Mesothelial cell of epicardium (in vitro differentiated cells): ENCODE measurements around the gene CHST13. TPM values are rescaled to one million over a fixed set of nuclear protein-coding genes. Genes with fewer than 3 reads are reported as not detected.

Experiments
- DNase-seq, 2 experiments: peaks; one replicate each; pipeline ENCODE4 v3.0.0; 2021; ENCODE audit warnings: low spot score in 2 of 2; ENCODE audit not compliant: unreplicated experiment in 2 of 2
- H3K27ac Mint-ChIP-seq: 2 replicates; pipeline ENCODE4 v1.8.0; 2021; ENCODE audit warnings: mixed read lengths
- H3K27me3 Mint-ChIP-seq: 2 replicates; pipeline ENCODE4 v1.8.0; 2021; ENCODE audit warnings: low read depth, mixed read lengths
- H3K36me3 Mint-ChIP-seq: 2 replicates; pipeline ENCODE4 v1.8.0; 2021; ENCODE audit warnings: mixed read lengths
- H3K4me1 Mint-ChIP-seq: 2 replicates; pipeline ENCODE4 v1.8.0; 2021; ENCODE audit warnings: mixed read lengths
- H3K4me3 Mint-ChIP-seq: 2 replicates; pipeline ENCODE4 v1.8.0; 2021; ENCODE audit warnings: mild to moderate bottlenecking, moderate library complexity, mixed read lengths
- H3K9me3 Mint-ChIP-seq: 2 replicates; pipeline ENCODE4 v1.8.0; 2021; ENCODE audit warnings: mixed read lengths
- CTCF ChIP-seq: fragments of 200-600 bp; sonication (generic); IDR thresholded peaks from one replicate; pipeline ENCODE4 v1.5.0; 2021; ENCODE audit warnings: antibody characterized with exemption; ENCODE audit not compliant: unreplicated experiment
- total RNA-seq: library from RNA; stranded (reverse); gene quantifications from 3 replicates; pipeline ENCODE4 v1.2.1, GENCODE V29; 2021

Gene CHST13
- total RNA-seq, 1 donor from 2014 or later: not detected

DNA sequence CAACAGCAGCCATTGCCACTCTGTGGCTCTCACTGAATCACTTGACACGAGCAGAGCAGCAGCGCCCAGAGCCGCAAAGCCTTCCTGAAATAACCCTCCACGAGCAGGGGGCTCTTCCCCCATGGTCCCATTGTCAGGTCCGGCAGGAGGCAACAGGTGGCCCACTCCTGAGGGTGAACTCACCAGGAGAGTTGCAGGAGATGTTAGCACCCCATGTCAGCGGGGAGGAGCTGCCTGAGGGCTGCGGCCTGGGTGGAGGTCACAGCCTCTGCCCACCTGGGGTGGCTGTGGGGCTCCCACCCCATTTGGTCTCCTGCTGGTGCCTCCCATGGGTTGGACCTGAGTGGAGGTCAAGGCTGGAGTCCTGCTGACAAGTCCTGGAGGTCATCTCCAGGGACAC is 47.1 kb downstream of the CHST13 start:
- H3K27ac Mint-ChIP-seq: no peak overlapping the region
- H3K4me1 Mint-ChIP-seq: no peaks in the 10 kb centered on the region
- DNase-seq: no peak
- H3K27me3 Mint-ChIP-seq: peaks cover 8% of the 10 kb centered on the region
- H3K9me3 Mint-ChIP-seq: no peaks in the 10 kb centered on the region
- H3K36me3 Mint-ChIP-seq: no peaks in the 10 kb centered on the region
- TF ChIP-seq CTCF: no peak
- H3K4me3 Mint-ChIP-seq: no peak overlapping the region

GRCh38 chr3:126573492-126574117 is 49.6 kb downstream of the CHST13 start:
- H3K9me3 Mint-ChIP-seq: no peaks in the 10 kb centered on the region
- no peak for TF ChIP-seq CTCF
- no peak overlapping the region for H3K27ac Mint-ChIP-seq
- H3K4me1 Mint-ChIP-seq: no peaks in the 10 kb centered on the region
- no peaks in the 10 kb centered on the region for H3K27me3 Mint-ChIP-seq
- no peaks in the 10 kb centered on the region for H3K36me3 Mint-ChIP-seq
- no peak for DNase-seq
- no peak overlapping the region for H3K4me3 Mint-ChIP-seq

DNA sequence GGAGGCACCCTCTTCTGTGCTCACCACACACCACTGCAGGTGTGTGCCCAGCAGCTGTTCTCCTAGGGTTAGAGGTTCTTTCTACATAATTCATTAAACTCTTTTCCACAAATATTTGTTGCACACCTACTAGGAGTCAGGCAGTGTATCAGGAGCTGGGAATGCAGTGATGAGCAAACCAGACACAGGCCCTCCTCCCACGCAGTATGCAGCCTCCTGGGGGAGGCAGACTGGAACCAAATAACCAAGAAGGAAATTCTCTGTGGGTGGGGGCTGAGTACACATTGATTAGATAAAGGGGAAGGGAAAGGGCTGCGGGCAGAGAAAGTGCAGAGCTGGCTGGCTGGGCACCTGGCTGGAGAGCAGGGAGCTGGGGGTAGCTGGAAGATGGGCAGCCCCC is 53.3 kb downstream of the CHST13 start:
- Mint-ChIP-seq H3K4me3 (no peak overlapping the region), H3K36me3 (peaks cover 2% of the 10 kb centered on the region), H3K4me1 (no peaks in the 10 kb centered on the region), H3K27ac (no peak overlapping the region), H3K9me3 (peaks cover 13% of the 10 kb centered on the region), H3K27me3 (peaks cover 2% of the 10 kb centered on the region)
- no peak for DNase-seq
- no peak for TF ChIP-seq CTCF

DNA sequence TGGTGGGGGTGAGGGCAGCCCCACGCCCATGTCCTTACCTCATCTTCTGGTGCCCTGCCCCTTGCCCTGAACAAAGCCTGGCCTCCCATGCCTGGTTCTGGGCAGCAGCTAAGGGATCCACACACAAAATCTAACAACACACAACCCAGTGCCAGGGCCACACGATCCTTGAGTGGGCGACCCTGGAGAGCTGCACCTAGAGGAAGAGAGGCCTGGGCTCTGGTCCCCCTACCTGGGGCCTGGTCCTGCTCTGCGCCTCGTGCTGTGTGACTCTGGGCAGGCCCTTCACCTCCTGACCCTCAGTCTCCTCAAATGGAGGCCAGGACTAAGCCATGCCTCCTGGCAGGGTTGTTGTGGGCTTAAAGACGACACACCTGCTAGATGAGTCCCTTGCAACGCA is 54.7 kb downstream of the CHST13 start:
- H3K27ac Mint-ChIP-seq: no peak overlapping the region
- peaks cover 3% of the 10 kb centered on the region for H3K27me3 Mint-ChIP-seq
- TF ChIP-seq CTCF: no peak
- H3K4me3 Mint-ChIP-seq: no peak overlapping the region
- H3K4me1 Mint-ChIP-seq: no peaks in the 10 kb centered on the region
- DNase-seq: no peak
- peaks cover 2% of the 10 kb centered on the region for H3K36me3 Mint-ChIP-seq
- H3K9me3 Mint-ChIP-seq: peaks cover 14% of the 10 kb centered on the region

DNA sequence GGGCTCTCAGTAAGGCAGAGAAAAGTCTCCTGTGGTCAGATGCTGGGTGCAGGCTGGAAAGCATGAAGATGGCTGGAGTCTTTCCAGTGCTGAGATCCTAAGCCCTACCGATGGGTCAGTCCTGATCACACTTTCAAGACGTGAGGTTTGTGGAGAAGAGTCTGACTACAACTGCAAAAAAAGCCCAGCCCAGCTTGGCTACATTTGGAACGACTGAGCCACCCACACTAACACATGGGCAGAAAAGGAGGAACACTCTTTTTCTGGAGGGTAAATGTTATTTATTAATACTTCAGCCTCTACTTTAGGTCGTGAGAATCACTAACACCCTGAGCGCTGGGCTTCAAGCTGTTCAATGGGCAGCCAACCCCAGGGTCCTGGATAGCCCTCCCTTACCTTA is 56.8 kb downstream of the CHST13 start:
- Mint-ChIP-seq H3K27me3 (peaks cover 3% of the 10 kb centered on the region), H3K9me3 (peaks cover 20% of the 10 kb centered on the region), H3K4me1 (no peaks in the 10 kb centered on the region), H3K27ac (no peak overlapping the region), H3K36me3 (peaks cover 2% of the 10 kb centered on the region), H3K4me3 (no peak overlapping the region)
- no peak for TF ChIP-seq CTCF
- no peak for DNase-seq

GRCh38 chr3:126581569-126581968 is 57.6 kb downstream of the CHST13 start:
- Mint-ChIP-seq H3K4me3 (no peak overlapping the region), H3K27me3 (peaks cover 3% of the 10 kb centered on the region)
- TF ChIP-seq CTCF: no peak

More at GRCh38 chr3:126581569-126581968, 57.6 kb downstream of the CHST13 start:
- H3K36me3 Mint-ChIP-seq: peaks cover 2% of the 10 kb centered on the region
- H3K4me1 Mint-ChIP-seq: no peaks in the 10 kb centered on the region
- H3K9me3 Mint-ChIP-seq: peaks cover 22% of the 10 kb centered on the region
- H3K27ac Mint-ChIP-seq: no peak overlapping the region
- no peak for DNase-seq
